ENCODE measurements around the gene JAZF1.
"Not testable (repeated sequence)": the region's sequence is repeated elsewhere in the genome, so short reads cannot be mapped to it uniquely, and the experiment has no call there.

The JAZF1 gene

GRCh38 chr7:27925573-27926201, 254.9 kb downstream of the JAZF1 start:
- no peak for DNase-seq

GRCh38 chr7:27923642-27923980, 257.0 kb downstream of the JAZF1 start:
- DNase-seq, result no peak

- DNase-seq, result no peak
Observed at GRCh38 chr7:27922907-27923641, 257.5 kb downstream of the JAZF1 start.

GRCh38 chr7:27922389-27922788, 258.2 kb downstream of the JAZF1 start:
- DNase-seq, result not testable (repeated sequence)

- DNase-seq, result peak in 1 of 2 donors; percentile 45
Observed at GRCh38 chr7:27921081-27921836, 259.3 kb downstream of the JAZF1 start.

- no peak for DNase-seq
Observed at GRCh38 chr7:27920281-27920946, 260.2 kb downstream of the JAZF1 start.

GRCh38 chr7:27918503-27918902, 262.1 kb downstream of the JAZF1 start:
- DNase-seq, result no peak

- DNase-seq, result no peak
Observed at GRCh38 chr7:27917774-27918314, 262.8 kb downstream of the JAZF1 start.

- no peak for DNase-seq
Observed at GRCh38 chr7:27917119-27917518, 263.5 kb downstream of the JAZF1 start.

- DNase-seq, result no peak
Observed at GRCh38 chr7:27916372-27916771, 264.2 kb downstream of the JAZF1 start.

- no peak for DNase-seq
Observed at GRCh38 chr7:27914409-27914808, 266.2 kb downstream of the JAZF1 start.

GRCh38 chr7:27912751-27913150, 267.8 kb downstream of the JAZF1 start:
- no peak for DNase-seq

- DNase-seq, result no peak
Observed at GRCh38 chr7:27911920-27912319, 268.7 kb downstream of the JAZF1 start.

GRCh38 chr7:27910326-27910725, 270.3 kb downstream of the JAZF1 start:
- no peak for DNase-seq

- no peak for DNase-seq
Observed at GRCh38 chr7:27908534-27909165, 271.9 kb downstream of the JAZF1 start.

GRCh38 chr7:27906385-27907091, 274.1 kb downstream of the JAZF1 start:
- no peak for DNase-seq

GRCh38 chr7:27905951-27906350, 274.6 kb downstream of the JAZF1 start:
- no peak for DNase-seq

GRCh38 chr7:27901028-27901760, 279.4 kb downstream of the JAZF1 start:
- DNase-seq, result peak; percentile 14 to 49

- DNase-seq, result no peak
Observed at GRCh38 chr7:27900006-27900405, 280.6 kb downstream of the JAZF1 start.

GRCh38 chr7:27899601-27900000, 281.0 kb downstream of the JAZF1 start:
- DNase-seq, result peak; percentile 11 to 13

GRCh38 chr7:27897441-27897847, 283.2 kb downstream of the JAZF1 start:
- DNase-seq, result no peak
